HCT116 (cell line): Measurements from ENCODE around the gene DAP. TPM values are rescaled to one million over a fixed set of nuclear protein-coding genes. Genes with fewer than 3 reads are reported as not detected.

Experiments
- ATAC-seq: fragments of 200-7000 bp; cut with Tn5 transposase; 2 replicates; pipeline ENCODE4 v1.9.1; 2020; ENCODE audit warnings: mild to moderate bottlenecking, moderate library complexity
- BruUV-seq: library from RNA; stranded (reverse); fragments of 400-500 nt; replicated peaks from 2 replicates; lab custom pipeline; 2021; lab: Mats Ljungman, UMichigan
- CTCF ChIA-PET: fragments of 300-600 bp; sonication (Branson Sonifier 250); formaldehyde crosslinking; loops from one replicate; lab custom pipeline; 2021; ENCODE audit warnings: antibody characterized with exemption; lab: Charles Lee
- POLR2A ChIA-PET: fragments of 300-600, 350-600 bp; sonication (Branson Sonifier 250); formaldehyde crosslinking; loops from one replicate; lab custom pipeline; 2021; ENCODE audit warnings: antibody characterized with exemption; lab: Charles Lee
- RAD21 ChIA-PET, 2 experiments: fragments of 300-600 bp; sonication (Branson Sonifier 250); formaldehyde crosslinking; loops; one replicate each; lab custom pipeline; 2023; ENCODE audit warnings: low total read pairs in 2 of 2; ENCODE audit not compliant: uncharacterized antibody in 2 of 2, unreplicated experiment in 2 of 2, low non-redundant PET in 1 of 2; lab: Charles Lee
- DNase-seq: peaks from one replicate; pipeline ENCODE4 v3.0.0-alpha.2; 2010; ENCODE audit warnings: low read depth, low spot score
- H2AFZ ChIP-seq: fragments of 200-600 bp; shearing (Covaris generic), sonication (generic); 2 replicates; pipeline ENCODE4 v1.6.1; 2017; ENCODE audit warnings: low read depth, mixed run types, mixed read lengths, antibody characterized with exemption, low read length; ENCODE audit not compliant: poor library complexity, severe bottlenecking
- H3K27ac ChIP-seq: 2 replicates; pipeline ENCODE4 v1.5.1; 2012; ENCODE audit warnings: low read depth, low read length
- H3K27me3 ChIP-seq: fragments of 200-600 bp; sonication (generic); 2 replicates; pipeline ENCODE4 v1.6.1; 2016; ENCODE audit warnings: mixed run types, low read length, mixed read lengths; ENCODE audit not compliant: insufficient read depth
- H3K36me3 ChIP-seq, 2 experiments: fragments of 200-500 bp in 1 of 2; fragments of 200-600 bp in 1 of 2; sonication (Bioruptor generic) in 1 of 2; sonication (generic) in 1 of 2; 2 replicates each; pipeline versions ENCODE4 v1.5.1 to v1.6.1; 2014 to 2016; ENCODE audit warnings: low read length in 2 of 2, inconsistent platforms in 1 of 2, mixed read lengths in 1 of 2, mixed run types in 1 of 2; ENCODE audit not compliant: insufficient read depth in 2 of 2, control insufficient read depth in 1 of 2
- H3K4me1 ChIP-seq, 2 experiments: fragments of 200-600 bp in 1 of 2; sonication (generic) in 1 of 2; 2 replicates each; pipeline versions ENCODE4 v1.5.1 to v1.6.1; 2012 to 2017; ENCODE audit warnings: low read length in 2 of 2, inconsistent platforms in 1 of 2, mild to moderate bottlenecking in 1 of 2, mixed read lengths in 1 of 2, mixed run types in 1 of 2, moderate library complexity in 1 of 2; ENCODE audit not compliant: insufficient read depth in 2 of 2, control insufficient read depth in 1 of 2
- H3K4me2 ChIP-seq: fragments of 200-600 bp; sonication (generic); 2 replicates; pipeline ENCODE4 v1.6.1; 2017; ENCODE audit warnings: mixed run types, low read length, mixed read lengths
- H3K4me3 ChIP-seq, 2 experiments: fragments of 200-600 bp in 1 of 2; sonication (generic) in 1 of 2; replicated peaks in 1 of 2; 2 replicates each; pipeline ENCODE4 v1.5.1; 2011 to 2016; ENCODE audit warnings: low read length in 2 of 2, control low read depth in 1 of 2, low read depth in 1 of 2, mild to moderate bottlenecking in 1 of 2, mixed read lengths in 1 of 2, mixed run types in 1 of 2
- H3K79me2 ChIP-seq: fragments of 200-600 bp; sonication (generic); 2 replicates; pipeline ENCODE4 v1.6.1; 2017; ENCODE audit warnings: mild to moderate bottlenecking, mixed run types, low read length, moderate library complexity, mixed read lengths; ENCODE audit not compliant: insufficient read depth
- H3K9ac ChIP-seq: fragments of 200-600 bp; sonication (generic); 2 replicates; pipeline ENCODE4 v1.6.1; 2016; ENCODE audit warnings: low read length, mixed read lengths
- H3K9me2 ChIP-seq: fragments of 200-600 bp; sonication (generic), shearing (Covaris generic); 2 replicates; pipeline ENCODE4 v1.6.1; 2017; ENCODE audit warnings: mixed run types, mild to moderate bottlenecking, moderate library complexity; ENCODE audit not compliant: insufficient read depth
- H3K9me3 ChIP-seq, 2 experiments: fragments of 200-500 bp in 1 of 2; fragments of 200-600 bp in 1 of 2; sonication (Bioruptor generic) in 1 of 2; sonication (generic) in 1 of 2; 2 replicates each; pipeline ENCODE4 v1.6.1; 2014 to 2017; ENCODE audit warnings: low read length in 2 of 2, mixed read lengths in 2 of 2, inconsistent platforms in 1 of 2, low read depth in 1 of 2, mild to moderate bottlenecking in 1 of 2, mixed run types in 1 of 2, moderate library complexity in 1 of 2; ENCODE audit not compliant: control insufficient read depth in 1 of 2, insufficient read depth in 1 of 2
- H4K20me1 ChIP-seq: fragments of 200-600 bp; sonication (generic), shearing (Covaris generic); 2 replicates; pipeline ENCODE4 v1.6.1; 2017; ENCODE audit warnings: mixed run types, mild to moderate bottlenecking, moderate library complexity; ENCODE audit not compliant: insufficient read depth
- CEBPB ChIP-seq: IDR thresholded peaks from 2 replicates; pipeline ENCODE4 v1.6.1; 2012; ENCODE audit warnings: low read depth
- FOSL1 ChIP-seq: IDR thresholded peaks from 2 replicates; pipeline ENCODE4 v1.6.1; 2012; ENCODE audit warnings: low read depth
- JUND ChIP-seq: IDR thresholded peaks from 2 replicates; pipeline ENCODE4 v1.6.1; 2012
- POLR2A ChIP-seq: IDR thresholded peaks from 2 replicates; pipeline ENCODE4 v1.7.0; 2011; ENCODE audit warnings: borderline replicate concordance; ENCODE audit not compliant: insufficient read depth, insufficient read length; ENCODE audit errors: extremely low read depth
- REST ChIP-seq: IDR thresholded peaks from 2 replicates; pipeline ENCODE4 v1.6.1; 2012; ENCODE audit warnings: low read depth
- SP1 ChIP-seq: IDR thresholded peaks from 2 replicates; pipeline ENCODE4 v1.6.1; 2012; ENCODE audit warnings: low read depth
- SRF ChIP-seq: IDR thresholded peaks from 2 replicates; pipeline ENCODE4 v1.6.1; 2012; ENCODE audit warnings: low read depth
- TCF7L2 ChIP-seq: IDR thresholded peaks from 2 replicates; pipeline ENCODE4 v1.7.0; 2011; ENCODE audit warnings: borderline replicate concordance, inconsistent platforms; ENCODE audit not compliant: insufficient read depth, insufficient read length; ENCODE audit errors: extremely low read depth
- intact Hi-C: fragments of 100-400 bp; cut with micrococcal nuclease; formaldehyde crosslinking; loops from 2 replicates; pipeline ENCODE4 v1.10.0; 2022
- total RNA-seq: library from RNA; stranded (reverse); gene quantifications from one replicate; pipeline ENCODE4 v1.2.1, GENCODE V29; 2021; ENCODE audit not compliant: unreplicated experiment

Gene DAP
- total RNA-seq, 1 experiment from 2014 or later, result 59.1 TPM

GRCh38 chr5:10703676-10704075 is 57.4 kb downstream of the DAP start (continued):
- no peak for TF ChIP-seq SRF
- no peak for TF ChIP-seq CEBPB
- no peak for TF ChIP-seq TCF7L2
- TF ChIP-seq POLR2A, result no peak

GRCh38 chr5:10702911-10703491 is 58.0 kb downstream of the DAP start:
- peak overlapping the region; percentile 54 for H3K9ac ChIP-seq

More at GRCh38 chr5:10702911-10703491, 58.0 kb downstream of the DAP start:
- Histone ChIP-seq H2AFZ (no peak overlapping the region), H3K27ac (peak overlapping the region; percentile 70), H3K4me1 (peaks cover 62 to 69% of the 10 kb centered on the region in 2 experiments), H3K4me2 (peak overlapping the region; percentile 59), H3K4me3 (peak overlapping the region in 1 of 2 experiments; percentile 24; a peak in 2 of 4 replicates), H3K79me2 (peaks cover 4% of the 10 kb centered on the region; the same call in 1 of the 2 replicates), H3K27me3 (no peaks in the 10 kb centered on the region), H3K9me3 (no peaks in the 10 kb centered on the region), H4K20me1 (no peaks in the 10 kb centered on the region), H3K36me3 (no peaks in the 10 kb centered on the region), H3K9me2 (no peaks in the 10 kb centered on the region)
- intact Hi-C loops, result loop anchor here (5.0 kb wide), 2 partner anchors 59 to 74 kb away; partner anchors contain the start of gene DAP
- ATAC-seq (peak; percentile 59), DNase-seq (peak; percentile 70)
- TF ChIP-seq SP1 (peak; percentile 49), FOSL1 (peak; percentile 73), REST (no peak), JUND (peak; percentile 80)
- CTCF ChIA-PET, result interaction anchor here (0.9 to 5.3 kb wide), 7 partner anchors 9 to 408 kb away, joined by 3 to 37 read pairs (median 5); no protein-coding TSS in a partner anchor
- RAD21 ChIA-PET, result no interaction called here
- POLR2A ChIA-PET, result interaction anchor here (1.6 kb wide), 1 partner anchor 22 kb away, joined by 6 read pairs; no protein-coding TSS in a partner anchor
- no TSS peak for BruUV-seq
